Left lung (tissue), 10 donors: ENCODE measurements around the gene GPANK1. TPM values are rescaled to one million over a fixed set of nuclear protein-coding genes. Genes with fewer than 3 reads are reported as not detected.
A peak's percentile ranks its signal among the peaks of the same experiment; 100 is the strongest.

Experiments
- ATAC-seq: fragments of 200-7000 bp; cut with Tn5 transposase; one replicate; pipeline ENCODE4 v1.9.1; 2020; ENCODE audit warnings: moderate library complexity
- DNase-seq, 4 donors: peaks; one replicate each; pipeline ENCODE4 v3.0.0-alpha.2; 2013 to 2020
- H3K27ac ChIP-seq, 2 donors: fragments of 200-600 bp; sonication (generic) in 1 of 2; one replicate each; pipeline versions ENCODE4 v1.5.0 to v1.8.0; 2020 to 2021
- H3K27me3 ChIP-seq, 2 donors: fragments of 200-600 bp; sonication (generic) in 1 of 2; one replicate each; pipeline versions ENCODE4 v1.5.0 to v1.8.0; 2020 to 2021
- H3K36me3 ChIP-seq, 2 donors: fragments of 200-600 bp; sonication (generic) in 1 of 2; one replicate each; pipeline versions ENCODE4 v1.5.0 to v1.8.0; 2020 to 2021
- H3K4me1 ChIP-seq, 2 donors: fragments of 200-600 bp; one replicate each; pipeline ENCODE4 v1.8.0; 2021
- H3K4me3 ChIP-seq, 2 donors: fragments of 200-600 bp; sonication (generic) in 1 of 2; one replicate each; pipeline versions ENCODE4 v1.5.0 to v1.8.0; 2020 to 2021; ENCODE audit warnings: mild to moderate bottlenecking in 1 of 2
- H3K9me3 ChIP-seq, 2 donors: fragments of 200-600 bp; sonication (generic) in 1 of 2; one replicate each; pipeline versions ENCODE4 v1.5.0 to v1.8.0; 2020 to 2021
- CTCF ChIP-seq, 2 donors: fragments of 200-600 bp; sonication (generic) in 1 of 2; IDR thresholded peaks; one replicate each; pipeline versions ENCODE4 v1.5.0 to v1.8.0; 2021; ENCODE audit warnings: antibody characterized with exemption in 2 of 2
- intact Hi-C, 2 donors: fragments of 100-400 bp; cut with DNase I; formaldehyde crosslinking; loops; one replicate each; pipeline versions ENCODE4 v1.11.2 to v1.14.2; 2022
- polyA plus RNA-seq, 6 donors: library from polyadenylated mRNA; unstranded; fragments of 120-200 nt; gene quantifications; one replicate each; pipeline ENCODE4 v1.2.1, GENCODE V29; 2013; ENCODE audit not compliant: insufficient read length in 6 of 6
- total RNA-seq, 2 donors: library from RNA; stranded (reverse); fragmentation: NEBNext Ultra II Directional; extraction: Animal tissue kit (Norgen Biotek cat#: 25700); gene quantifications; one replicate each; pipeline ENCODE4 v1.2.1, GENCODE V29; 2021
- donor health status: DM: no; HTN: yes; CAD: no.
- donor health status: DM: no; HTN: no; CAD: no.

Gene GPANK1
- total and polyA plus RNA-seq, 8 donors, result 10.3 to 22.8 (median 21.6) TPM

GRCh38 chr6:31701666-31702404 lies 37.0 kb upstream of the GPANK1 start:
- H3K27me3 ChIP-seq, result no peaks in the 10 kb centered on the region
- ATAC-seq (peak; percentile 1), DNase-seq (peak in 1 of 4 donors; percentile 20)
- no peaks in the 10 kb centered on the region for H3K9me3 ChIP-seq
- peak overlapping the region; percentile 97 to 99 for H3K27ac ChIP-seq
- H3K4me1 ChIP-seq, result peaks cover 13 to 36% of the 10 kb centered on the region in 2 donors
- no peak for TF ChIP-seq CTCF (IDR thresholded peaks at IDR 0.05)
- peaks cover 0 to 28% of the 10 kb centered on the region in 2 donors for H3K36me3 ChIP-seq
- intact Hi-C loops, result no loop called here
- H3K4me3 ChIP-seq, result peak overlapping the region; percentile 80 to 87

- H3K4me3 ChIP-seq, result peak overlapping the region in 1 of 2 donors; percentile 87
- DNase-seq (peak in 1 of 4 donors; percentile 2), ATAC-seq (no peak)
- no peak overlapping the region for H3K27ac ChIP-seq
- H3K36me3 ChIP-seq, result peaks cover 0 to 37% of the 10 kb centered on the region in 2 donors
- no peaks in the 10 kb centered on the region for H3K9me3 ChIP-seq
- intact Hi-C loops, result no loop called here
- peaks cover 13 to 36% of the 10 kb centered on the region in 2 donors for H3K4me1 ChIP-seq
- no peaks in the 10 kb centered on the region for H3K27me3 ChIP-seq
- no peak for TF ChIP-seq CTCF (IDR thresholded peaks at IDR 0.05)
These were observed 36.1 kb upstream of the GPANK1 start for GRCh38 chr6:31700740-31701401.

- H3K9me3 ChIP-seq, result no peaks in the 10 kb centered on the region
- no peak overlapping the region for H3K27ac ChIP-seq
- H3K4me1 ChIP-seq, result peaks cover 13 to 28% of the 10 kb centered on the region in 2 donors
- no peak overlapping the region for H3K4me3 ChIP-seq
- intact Hi-C loops, result no loop called here
- no peak for ATAC-seq
- DNase-seq, result no peak
- TF ChIP-seq CTCF (IDR thresholded peaks at IDR 0.05), result no peak
- peaks cover 0 to 71% of the 10 kb centered on the region in 2 donors for H3K36me3 ChIP-seq
- no peaks in the 10 kb centered on the region for H3K27me3 ChIP-seq
These were observed 32.8 kb upstream of the GPANK1 start for GRCh38 chr6:31697555-31697954.

- Histone ChIP-seq H3K9me3 (no peaks in the 10 kb centered on the region), H3K27me3 (no peaks in the 10 kb centered on the region), H3K36me3 (peaks cover 0 to 89% of the 10 kb centered on the region in 2 donors), H3K27ac (no peak overlapping the region), H3K4me1 (no peaks in the 10 kb centered on the region), H3K4me3 (no peak overlapping the region)
- DNase-seq (no peak), ATAC-seq (no peak)
- TF ChIP-seq CTCF (IDR thresholded peaks at IDR 0.05), result no peak
- intact Hi-C loops, result no loop called here
These were observed 28.7 kb upstream of the GPANK1 start for GRCh38 chr6:31693535-31693934.

- intact Hi-C loops, result no loop called here
- Histone ChIP-seq H3K27me3 (no peaks in the 10 kb centered on the region), H3K27ac (no peak overlapping the region), H3K36me3 (peaks cover 0 to 92% of the 10 kb centered on the region in 2 donors), H3K4me1 (no peaks in the 10 kb centered on the region), H3K9me3 (no peaks in the 10 kb centered on the region), H3K4me3 (no peak overlapping the region)
- no peak for TF ChIP-seq CTCF (IDR thresholded peaks at IDR 0.05)
- DNase-seq (peak in 1 of 4 donors; percentile 29), ATAC-seq (no peak)
These were observed 28.1 kb upstream of the GPANK1 start for GRCh38 chr6:31692886-31693285.
